Measurements from ENCODE around the gene EQTN.

The EQTN gene

GRCh38 chr9:27297050-27297449 lies at the start of gene EQTN:
EQTN (minus strand) TSS chr9:27297150; CDS start chr9:27297055, 95 bp downstream.
- no peak within 1 kb of the TSS for H3K27ac ChIP-seq
- no peak for TF ChIP-seq ZFX (IDR thresholded peaks at IDR 0.05)

GRCh38 chr9:27344776-27345175 lies 47.8 kb upstream of the EQTN start:
- TF ChIP-seq ZFX (IDR thresholded peaks at IDR 0.05): no peak
- no peak for TF ChIP-seq CTCF (conservative IDR thresholded peaks at IDR 0.05)
- H3K27ac ChIP-seq: no peak overlapping the region

GRCh38 chr9:27341545-27342294 lies 44.8 kb upstream of the EQTN start:
- no peak overlapping the region for H3K27ac ChIP-seq
- TF ChIP-seq ZFX (IDR thresholded peaks at IDR 0.05) (no peak), CTCF (conservative IDR thresholded peaks at IDR 0.05) (no peak)

- TF ChIP-seq ZFX (IDR thresholded peaks at IDR 0.05): no peak
- TF ChIP-seq CTCF (conservative IDR thresholded peaks at IDR 0.05): no peak
- H3K27ac ChIP-seq: no peak overlapping the region
Measured at GRCh38 chr9:27340961-27341511, 44.1 kb upstream of the EQTN start.

GRCh38 chr9:27340285-27340674 lies 43.3 kb upstream of the EQTN start:
- H3K27ac ChIP-seq: no peak overlapping the region
- no peak for TF ChIP-seq ZFX (IDR thresholded peaks at IDR 0.05)
- TF ChIP-seq CTCF (conservative IDR thresholded peaks at IDR 0.05): no peak

- H3K27ac ChIP-seq: no peak overlapping the region
- TF ChIP-seq ZFX (IDR thresholded peaks at IDR 0.05) (no peak), CTCF (conservative IDR thresholded peaks at IDR 0.05) (no peak)
Measured at GRCh38 chr9:27339661-27340284, 42.8 kb upstream of the EQTN start.

GRCh38 chr9:27338527-27338903 lies 41.6 kb upstream of the EQTN start:
- H3K27ac ChIP-seq: no peak overlapping the region
- no peak for TF ChIP-seq ZFX (IDR thresholded peaks at IDR 0.05)
- no peak for TF ChIP-seq CTCF (conservative IDR thresholded peaks at IDR 0.05)

All from C4-2B (cell line).